GM12873 (cell line): Measurements from ENCODE around the gene ADAMTS4.

ENCODE experiments used
- CTCF ChIP-seq: IDR thresholded peaks from 2 replicates; pipeline ENCODE4 v1.5.1; 2012; ENCODE audit warnings: low read depth, mild to moderate bottlenecking, moderate library complexity, low read length, control low read depth; ENCODE audit not compliant: insufficient read depth; ENCODE audit errors: missing control alignments

ADAMTS4 gene

GRCh38 chr1:161173711-161174110, 25.1 kb downstream of the ADAMTS4 start:
- no peak for TF ChIP-seq CTCF

GRCh38 chr1:161172776-161173376, 26.0 kb downstream of the ADAMTS4 start:
- no peak for TF ChIP-seq CTCF

- no peak for TF ChIP-seq CTCF
Observed at GRCh38 chr1:161172349-161172748, 26.5 kb downstream of the ADAMTS4 start.

GRCh38 chr1:161171696-161172095, 27.2 kb downstream of the ADAMTS4 start:
- no peak for TF ChIP-seq CTCF

GRCh38 chr1:161171191-161171590, 27.7 kb downstream of the ADAMTS4 start:
- TF ChIP-seq CTCF, result no peak

- no peak for TF ChIP-seq CTCF
Observed at GRCh38 chr1:161168906-161169305, 29.9 kb downstream of the ADAMTS4 start.

GRCh38 chr1:161166669-161167548, 31.9 kb downstream of the ADAMTS4 start:
- no peak for TF ChIP-seq CTCF
